Measurements from ENCODE around the gene APBA2.
"Not testable (repeated sequence)": the region's sequence is repeated elsewhere in the genome, so short reads cannot be mapped to it uniquely, and the experiment has no call there.

APBA2 gene

DNA sequence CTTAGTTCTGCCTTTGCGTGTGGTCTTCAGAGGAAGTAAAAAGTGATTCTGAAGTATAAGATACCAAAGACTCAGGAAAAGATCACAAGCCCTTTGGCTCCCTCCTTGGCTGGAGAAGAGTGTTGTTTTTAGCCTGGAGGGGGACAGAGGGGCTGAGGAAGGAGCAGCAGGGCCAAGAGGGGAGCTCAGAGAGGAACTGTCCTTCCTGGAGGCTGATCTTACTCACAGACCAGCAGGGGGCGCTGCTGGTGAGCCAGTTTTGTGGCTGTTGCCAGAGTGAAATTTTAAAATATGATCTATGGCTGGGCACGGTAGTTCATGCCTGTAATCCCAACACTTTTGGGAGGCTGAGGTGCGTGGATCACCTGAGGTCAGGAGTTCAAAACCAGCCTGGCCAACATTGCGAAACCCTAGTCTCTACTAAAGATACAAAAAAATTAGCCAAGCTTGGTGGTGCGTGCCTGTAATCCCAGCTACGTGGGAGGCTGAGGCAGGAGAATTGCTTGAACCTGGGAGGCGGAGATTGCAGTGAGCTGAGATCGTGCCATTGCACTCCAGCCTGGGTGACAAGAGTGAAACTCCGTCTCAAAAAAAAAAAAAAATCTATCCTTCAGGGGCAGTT lies 216.5 kb downstream of the APBA2 start:
- not testable (repeated sequence) for H3K9ac ChIP-seq (ENCODE audit: low read length); H3K36me3 ChIP-seq (ENCODE audit: control insufficient read depth, insufficient read depth, low read length); H3K4me1 ChIP-seq (ENCODE audit: control insufficient read depth, insufficient read depth, low read length)

DNA sequence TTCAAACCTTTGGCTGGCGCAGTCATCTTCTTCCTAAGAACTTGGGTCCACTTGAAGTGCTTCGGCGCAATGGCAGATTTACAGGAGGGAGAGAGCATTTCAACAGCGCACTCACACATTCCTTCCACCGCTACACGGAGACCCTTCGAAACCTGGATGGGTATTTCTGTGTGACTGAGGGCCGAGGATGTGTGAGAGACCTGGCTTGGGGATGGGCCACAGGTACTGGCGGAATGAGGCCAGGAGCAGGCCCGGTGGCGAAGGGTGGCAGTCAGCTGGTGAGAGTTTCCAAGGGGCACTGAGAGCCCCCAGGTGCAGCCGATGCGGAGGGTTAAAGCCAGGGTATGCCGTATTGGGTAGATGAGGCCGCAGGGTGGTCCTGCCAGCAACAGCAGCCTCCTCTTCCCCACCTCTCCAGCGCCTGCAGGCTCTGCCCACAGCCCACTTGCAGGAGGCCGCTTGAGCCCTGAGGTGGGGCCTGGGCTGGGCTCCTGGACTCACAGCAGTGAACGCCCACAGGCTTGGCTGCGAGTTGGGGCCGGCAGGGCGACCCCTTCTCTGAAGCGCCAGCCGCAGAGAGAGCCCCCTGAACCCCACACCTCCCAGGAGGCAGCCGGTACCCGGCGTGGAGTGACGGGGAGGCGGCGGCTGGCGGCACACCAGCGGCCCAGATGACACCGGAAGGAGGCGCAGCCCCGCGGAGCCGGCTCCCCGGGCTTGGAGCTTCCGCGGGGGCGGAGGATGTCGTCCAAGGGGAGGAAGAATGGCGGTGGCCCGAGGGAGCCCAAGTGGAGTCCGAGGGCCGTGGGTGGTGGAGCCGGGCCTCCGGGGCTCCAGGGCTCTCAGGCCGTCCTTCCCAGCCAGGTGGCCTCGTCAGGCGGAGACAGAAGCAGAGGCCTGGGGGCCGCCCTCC lies 217.4 kb downstream of the APBA2 start:
- Histone ChIP-seq H3K9me3 (ENCODE audit: control insufficient read depth, low read length) (no peaks in the 10 kb centered on the region), H3K4me3 (ENCODE audit: low read length) (no peak overlapping the region), H3K9ac (ENCODE audit: low read length) (no peak overlapping the region), H3K27me3 (ENCODE audit: control insufficient read depth, insufficient read depth, low read length) (peaks cover 4% of the 10 kb centered on the region), H3K4me1 (ENCODE audit: control insufficient read depth, insufficient read depth, low read length) (no peaks in the 10 kb centered on the region), H3K36me3 (ENCODE audit: control insufficient read depth, insufficient read depth, low read length) (no peaks in the 10 kb centered on the region)

More for the DNA sequence above, 216.5 kb downstream of the APBA2 start:
- H3K27me3 ChIP-seq (ENCODE audit: control insufficient read depth, insufficient read depth, low read length); H3K4me3 ChIP-seq (ENCODE audit: low read length); H3K9me3 ChIP-seq (ENCODE audit: control insufficient read depth, low read length): not testable (repeated sequence)

DNA sequence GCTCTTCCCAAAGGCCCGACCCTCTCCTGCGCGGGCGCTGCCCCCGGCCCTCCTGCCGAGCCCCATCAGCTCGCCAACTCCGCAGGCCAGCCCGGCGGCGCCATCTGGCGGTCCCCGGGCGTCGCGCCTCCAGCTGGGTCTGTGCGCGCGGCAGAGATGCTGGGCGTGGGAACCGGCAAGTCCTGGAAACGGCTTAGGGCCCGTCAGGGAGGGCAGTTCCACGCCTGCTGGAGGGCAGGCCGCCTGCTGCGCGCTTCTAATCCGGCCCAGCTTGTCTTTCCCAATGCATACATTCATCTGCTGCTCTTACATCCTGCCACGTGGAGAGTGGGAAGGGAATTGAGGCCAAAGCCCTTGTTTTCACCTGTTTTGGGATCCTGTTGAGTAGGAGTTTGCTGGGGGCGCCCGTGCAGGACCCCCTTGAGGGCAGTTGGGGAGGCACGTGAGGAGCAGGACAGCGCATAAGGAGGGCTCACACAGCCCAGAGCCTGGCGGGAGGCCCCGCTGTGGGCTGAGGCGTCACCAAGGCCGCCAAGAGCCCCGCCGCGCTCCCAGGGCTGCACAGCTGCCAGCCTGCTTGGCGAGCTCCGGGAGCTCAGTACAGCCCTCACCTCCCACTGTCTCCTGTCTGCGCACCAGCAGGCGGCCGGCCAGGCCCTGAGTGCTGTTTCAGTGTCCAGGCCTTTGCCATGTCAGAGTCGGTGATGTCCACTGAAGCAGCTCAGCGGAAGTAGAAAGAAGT lies 218.2 kb downstream of the APBA2 start:
- Histone ChIP-seq H3K9ac (ENCODE audit: low read length) (no peak overlapping the region), H3K9me3 (ENCODE audit: control insufficient read depth, low read length) (no peaks in the 10 kb centered on the region), H3K4me3 (ENCODE audit: low read length) (no peak overlapping the region), H3K4me1 (ENCODE audit: control insufficient read depth, insufficient read depth, low read length) (no peaks in the 10 kb centered on the region), H3K36me3 (ENCODE audit: control insufficient read depth, insufficient read depth, low read length) (no peaks in the 10 kb centered on the region), H3K27me3 (ENCODE audit: control insufficient read depth, insufficient read depth, low read length) (peaks cover 4% of the 10 kb centered on the region)

DNA sequence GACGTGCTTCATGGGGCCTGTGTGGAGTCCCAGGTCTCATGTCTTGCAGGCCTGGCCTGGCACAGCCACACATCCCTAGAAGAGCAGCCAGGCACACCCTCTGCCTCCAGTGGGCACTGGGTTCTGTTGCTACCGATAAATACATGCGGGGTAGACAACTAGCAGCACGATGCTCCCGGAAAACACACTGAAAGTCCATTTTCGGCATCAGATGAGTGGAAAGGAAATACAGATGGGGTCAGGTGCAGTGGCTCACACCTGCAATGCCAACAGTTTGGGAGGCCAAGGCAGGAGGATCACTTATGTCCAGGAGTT lies 218.7 kb downstream of the APBA2 start:
- Histone ChIP-seq H3K9me3 (ENCODE audit: control insufficient read depth, low read length) (no peaks in the 10 kb centered on the region), H3K9ac (ENCODE audit: low read length) (no peak overlapping the region), H3K4me3 (ENCODE audit: low read length) (no peak overlapping the region), H3K4me1 (ENCODE audit: control insufficient read depth, insufficient read depth, low read length) (no peaks in the 10 kb centered on the region), H3K27me3 (ENCODE audit: control insufficient read depth, insufficient read depth, low read length) (peaks cover 4% of the 10 kb centered on the region), H3K36me3 (ENCODE audit: control insufficient read depth, insufficient read depth, low read length) (no peaks in the 10 kb centered on the region)

DNA sequence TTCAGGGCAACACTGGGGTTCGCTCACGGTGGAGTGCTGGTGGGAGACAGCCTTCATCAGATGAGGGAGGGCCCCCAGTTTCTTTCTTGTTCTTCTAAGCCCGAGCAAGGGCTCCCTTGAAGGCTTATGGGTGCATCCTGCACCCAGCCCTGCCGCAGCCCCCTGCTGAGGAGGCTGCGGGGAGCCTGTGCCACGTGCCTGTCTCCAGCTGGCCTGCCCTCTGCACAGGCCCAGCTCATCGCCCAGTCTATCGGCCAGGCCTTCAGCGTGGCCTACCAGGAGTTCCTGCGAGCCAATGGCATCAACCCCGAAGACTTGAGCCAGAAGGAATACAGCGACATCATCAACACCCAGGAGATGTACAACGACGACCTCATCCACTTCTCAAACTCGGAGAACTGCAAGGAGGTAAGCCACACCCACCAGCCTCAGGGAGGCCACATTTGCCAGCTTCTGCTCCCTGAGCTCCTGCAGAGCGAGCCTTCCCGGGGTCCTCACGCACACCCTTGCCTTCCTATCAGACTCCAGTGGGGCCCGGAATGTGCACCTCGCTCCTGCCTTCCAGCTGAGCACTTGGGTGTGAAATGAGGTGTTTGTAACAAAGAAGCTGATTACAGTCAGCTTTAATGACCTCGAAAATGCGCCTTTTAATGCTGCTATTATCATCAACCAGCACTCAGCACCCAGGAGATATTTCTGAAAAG lies 219.5 kb downstream of the APBA2 start:
- Histone ChIP-seq H3K27me3 (ENCODE audit: control insufficient read depth, insufficient read depth, low read length) (peaks cover 4% of the 10 kb centered on the region), H3K4me3 (ENCODE audit: low read length) (no peak overlapping the region), H3K9me3 (ENCODE audit: control insufficient read depth, low read length) (no peaks in the 10 kb centered on the region), H3K36me3 (ENCODE audit: control insufficient read depth, insufficient read depth, low read length) (no peaks in the 10 kb centered on the region), H3K4me1 (ENCODE audit: control insufficient read depth, insufficient read depth, low read length) (no peaks in the 10 kb centered on the region), H3K9ac (ENCODE audit: low read length) (no peak overlapping the region)

DNA sequence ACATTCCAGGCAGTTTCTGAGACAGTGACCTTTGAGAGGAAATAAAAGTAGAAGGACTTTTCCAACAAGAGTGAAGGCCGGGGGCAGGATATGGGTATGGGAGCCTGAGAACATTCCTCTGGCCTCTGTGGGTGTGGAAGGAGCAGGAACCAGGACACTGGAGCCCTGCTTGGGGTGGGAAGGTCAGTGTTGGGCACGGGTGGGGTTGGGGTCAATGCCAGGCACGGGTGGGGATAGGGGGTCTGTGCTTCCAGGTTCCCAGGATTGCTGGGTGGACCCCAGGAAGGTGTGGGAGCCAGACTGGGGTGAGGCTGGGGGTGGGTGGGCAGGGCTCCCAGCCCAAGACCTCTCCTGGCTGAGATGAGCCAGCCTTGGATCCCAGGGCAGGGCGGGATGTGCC lies 220.3 kb downstream of the APBA2 start:
- Histone ChIP-seq H3K4me3 (ENCODE audit: low read length) (no peak overlapping the region), H3K4me1 (ENCODE audit: control insufficient read depth, insufficient read depth, low read length) (no peaks in the 10 kb centered on the region), H3K27me3 (ENCODE audit: control insufficient read depth, insufficient read depth, low read length) (peaks cover 4% of the 10 kb centered on the region), H3K9me3 (ENCODE audit: control insufficient read depth, low read length) (no peaks in the 10 kb centered on the region), H3K9ac (ENCODE audit: low read length) (no peak overlapping the region), H3K36me3 (ENCODE audit: control insufficient read depth, insufficient read depth, low read length) (no peaks in the 10 kb centered on the region)

DNA sequence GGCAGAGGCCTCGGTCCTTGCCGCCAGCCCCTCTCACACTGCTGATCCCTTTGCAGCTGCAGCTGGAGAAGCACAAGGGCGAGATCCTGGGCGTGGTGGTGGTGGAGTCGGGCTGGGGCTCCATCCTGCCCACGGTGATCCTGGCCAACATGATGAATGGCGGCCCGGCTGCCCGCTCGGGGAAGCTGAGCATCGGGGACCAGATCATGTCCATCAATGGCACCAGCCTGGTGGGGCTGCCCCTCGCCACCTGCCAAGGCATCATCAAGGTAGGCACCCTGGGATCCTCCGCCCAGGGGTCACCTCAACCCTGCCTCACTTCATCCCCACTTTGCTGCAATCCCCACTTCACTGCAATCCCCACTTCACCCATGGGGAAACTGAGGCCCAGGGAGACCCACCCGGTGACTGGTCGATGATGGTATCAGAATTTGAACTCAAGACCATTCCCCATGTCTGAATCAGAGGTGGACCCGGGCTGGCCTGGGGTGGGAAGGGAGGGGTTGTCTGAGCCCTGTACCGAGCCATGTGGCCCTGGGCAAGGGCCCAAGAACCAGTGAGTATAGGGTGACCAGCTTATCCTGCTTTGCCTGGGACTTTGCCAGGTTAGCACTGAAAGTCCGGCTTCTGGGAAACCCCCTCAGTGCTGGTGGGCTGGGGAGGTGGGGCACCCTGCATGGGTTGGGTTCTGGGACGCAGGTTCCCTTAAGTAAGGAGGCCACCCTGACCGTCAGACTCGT lies 220.9 kb downstream of the APBA2 start:
- Histone ChIP-seq H3K27me3 (ENCODE audit: control insufficient read depth, insufficient read depth, low read length) (peaks cover 4% of the 10 kb centered on the region), H3K36me3 (ENCODE audit: control insufficient read depth, insufficient read depth, low read length) (no peaks in the 10 kb centered on the region), H3K4me3 (ENCODE audit: low read length) (no peak overlapping the region), H3K9me3 (ENCODE audit: control insufficient read depth, low read length) (no peaks in the 10 kb centered on the region), H3K4me1 (ENCODE audit: control insufficient read depth, insufficient read depth, low read length) (no peaks in the 10 kb centered on the region), H3K9ac (ENCODE audit: low read length) (no peak overlapping the region)

DNA sequence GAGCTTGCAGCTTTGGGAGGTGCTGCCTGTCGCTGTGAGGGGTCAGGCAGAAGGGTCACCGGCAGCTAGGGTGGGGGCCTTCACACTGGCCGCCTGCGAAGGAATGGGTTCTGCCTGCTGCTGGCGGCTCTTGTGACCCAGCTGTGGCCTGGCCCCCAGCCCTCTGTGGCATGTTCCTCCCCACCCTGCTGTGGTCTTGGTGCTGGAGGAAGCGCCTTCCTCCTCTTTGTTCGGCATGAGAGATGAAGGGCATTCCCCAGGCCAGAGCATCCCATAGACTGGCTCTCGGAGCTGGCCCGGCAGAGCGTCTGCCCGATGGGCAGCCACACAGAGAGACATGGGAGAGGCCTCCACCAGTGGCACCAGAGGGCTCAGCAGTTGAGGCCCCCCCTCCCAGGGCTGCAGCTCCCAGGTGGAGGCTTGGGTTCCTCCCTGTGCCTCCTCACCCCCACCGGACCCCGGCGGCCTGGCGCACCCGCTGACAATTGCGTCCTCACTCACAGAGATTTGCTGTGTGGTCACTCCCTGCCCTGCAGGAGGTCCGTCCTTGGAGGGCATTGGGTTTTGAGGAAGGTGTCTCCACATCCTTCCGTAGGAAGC lies 221.6 kb downstream of the APBA2 start:
- Histone ChIP-seq H3K27me3 (ENCODE audit: control insufficient read depth, insufficient read depth, low read length) (peaks cover 4% of the 10 kb centered on the region), H3K9me3 (ENCODE audit: control insufficient read depth, low read length) (no peaks in the 10 kb centered on the region), H3K9ac (ENCODE audit: low read length) (no peak overlapping the region), H3K4me3 (ENCODE audit: low read length) (no peak overlapping the region), H3K4me1 (ENCODE audit: control insufficient read depth, insufficient read depth, low read length) (no peaks in the 10 kb centered on the region), H3K36me3 (ENCODE audit: control insufficient read depth, insufficient read depth, low read length) (no peaks in the 10 kb centered on the region)

DNA sequence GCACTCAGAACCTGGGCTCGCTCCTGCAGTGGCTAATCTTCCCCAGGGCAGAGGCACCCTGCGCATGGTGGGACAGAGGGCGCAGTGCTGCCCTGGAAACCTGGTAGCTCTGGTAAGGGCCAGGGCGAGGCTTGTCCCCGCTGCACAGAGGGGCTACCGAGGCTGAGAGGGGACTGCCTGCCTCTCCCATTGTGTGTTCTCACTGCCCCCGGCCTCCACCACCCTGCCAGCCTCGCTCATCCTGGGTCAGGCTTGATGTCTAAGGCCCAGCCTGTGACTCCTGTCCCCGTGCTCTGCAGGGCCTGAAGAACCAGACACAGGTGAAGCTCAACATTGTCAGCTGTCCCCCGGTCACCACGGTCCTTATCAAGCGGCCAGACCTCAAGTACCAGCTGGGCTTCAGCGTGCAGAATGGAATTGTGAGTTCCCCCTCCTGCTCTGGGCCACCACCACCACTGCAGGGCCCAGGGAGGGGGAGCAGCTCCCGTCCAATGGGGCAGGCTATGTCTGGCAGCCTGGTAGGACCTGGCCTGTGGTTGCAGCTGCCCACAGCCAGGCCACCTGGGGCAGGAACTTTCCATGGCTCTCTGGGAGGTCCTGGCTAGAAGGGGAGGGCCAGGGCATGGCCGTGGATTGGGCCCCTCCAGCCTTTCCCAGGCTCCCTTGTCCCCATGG lies 222.3 kb downstream of the APBA2 start:
- Histone ChIP-seq H3K4me1 (ENCODE audit: control insufficient read depth, insufficient read depth, low read length) (no peaks in the 10 kb centered on the region), H3K4me3 (ENCODE audit: low read length) (no peak overlapping the region), H3K9ac (ENCODE audit: low read length) (no peak overlapping the region), H3K36me3 (ENCODE audit: control insufficient read depth, insufficient read depth, low read length) (no peaks in the 10 kb centered on the region), H3K27me3 (ENCODE audit: control insufficient read depth, insufficient read depth, low read length) (no peaks in the 10 kb centered on the region), H3K9me3 (ENCODE audit: control insufficient read depth, low read length) (no peaks in the 10 kb centered on the region)

DNA sequence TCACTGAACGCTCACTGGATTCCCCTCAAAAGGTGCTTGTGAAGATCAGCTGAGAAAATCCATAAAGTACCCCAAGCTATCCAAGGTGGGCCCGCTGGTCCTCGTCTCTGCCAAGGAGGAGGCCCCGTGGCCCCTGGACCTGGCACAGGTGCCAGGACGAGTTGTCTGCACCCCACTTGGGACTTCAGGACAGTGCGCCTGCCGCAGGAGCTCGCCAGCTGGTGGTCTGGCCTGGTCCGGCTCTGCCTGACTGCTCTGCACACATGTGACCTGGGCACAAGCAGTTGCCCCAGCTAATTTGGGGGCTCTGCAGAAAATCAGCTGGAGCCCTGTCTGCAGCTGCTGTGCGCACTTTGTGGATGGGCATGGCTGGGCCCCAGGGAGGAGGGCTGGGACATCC lies 224.0 kb downstream of the APBA2 start:
- Histone ChIP-seq H3K4me1 (ENCODE audit: control insufficient read depth, insufficient read depth, low read length) (no peaks in the 10 kb centered on the region), H3K9ac (ENCODE audit: low read length) (no peak overlapping the region), H3K9me3 (ENCODE audit: control insufficient read depth, low read length) (no peaks in the 10 kb centered on the region), H3K4me3 (ENCODE audit: low read length) (no peak overlapping the region), H3K36me3 (ENCODE audit: control insufficient read depth, insufficient read depth, low read length) (no peaks in the 10 kb centered on the region), H3K27me3 (ENCODE audit: control insufficient read depth, insufficient read depth, low read length) (peaks cover 6% of the 10 kb centered on the region)

DNA sequence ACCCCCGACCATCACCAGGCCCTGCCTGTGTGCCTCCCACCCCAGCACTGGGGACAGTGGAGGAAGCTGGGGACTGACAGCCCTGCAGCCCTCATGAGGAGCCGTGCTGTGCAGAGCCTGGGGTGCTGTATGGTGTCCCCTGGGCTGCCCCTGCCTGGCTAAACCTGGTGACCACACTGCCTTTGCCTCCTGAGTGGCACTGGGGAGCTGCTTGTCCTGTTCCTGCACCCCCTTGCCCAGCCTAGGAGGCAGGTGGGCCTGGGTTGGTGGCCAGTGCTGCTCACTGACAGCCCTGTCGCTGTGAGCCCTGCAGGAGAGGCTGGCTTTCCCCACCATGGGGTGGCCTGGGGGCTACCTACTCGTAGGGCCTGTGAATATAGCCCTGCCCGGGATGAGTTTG lies 224.4 kb downstream of the APBA2 start:
- Histone ChIP-seq H3K9ac (ENCODE audit: low read length) (no peak overlapping the region), H3K27me3 (ENCODE audit: control insufficient read depth, insufficient read depth, low read length) (peaks cover 7% of the 10 kb centered on the region), H3K4me3 (ENCODE audit: low read length) (no peak overlapping the region), H3K9me3 (ENCODE audit: control insufficient read depth, low read length) (no peaks in the 10 kb centered on the region), H3K36me3 (ENCODE audit: control insufficient read depth, insufficient read depth, low read length) (no peaks in the 10 kb centered on the region), H3K4me1 (ENCODE audit: control insufficient read depth, insufficient read depth, low read length) (no peaks in the 10 kb centered on the region)
